PFSK-1 (cell line): Measurements from ENCODE around the gene LMO2.

Source experiments
- FOXP2 ChIP-seq: optimal IDR thresholded peaks from 2 replicates; pipeline ENCODE3; 2011; ENCODE audit warnings: borderline replicate concordance, control low read depth, inconsistent platforms; ENCODE audit not compliant: insufficient read depth; ENCODE audit errors: extremely low read length, extremely low read depth
- POLR2AphosphoS5 ChIP-seq: IDR thresholded peaks from 2 replicates; pipeline ENCODE4 v1.6.1; 2012; ENCODE audit warnings: low read depth, mild to moderate bottlenecking, control low read depth, low read length, moderate library complexity
- REST ChIP-seq, 2 experiments: IDR thresholded peaks; 2 replicates each; pipeline versions ENCODE4 v1.6.1 to v1.8.0; 2011 to 2012; ENCODE audit warnings: low read depth in 2 of 2, low read length in 2 of 2, control low read depth in 1 of 2, inconsistent platforms in 1 of 2, mild to moderate bottlenecking in 1 of 2, moderate library complexity in 1 of 2; ENCODE audit not compliant: insufficient read depth in 1 of 2
- SIN3A ChIP-seq: IDR thresholded peaks from 2 replicates; pipeline ENCODE4 v1.6.1; 2012; ENCODE audit warnings: mild to moderate bottlenecking, low read length, moderate library complexity, borderline replicate concordance; ENCODE audit not compliant: insufficient read depth
- TAF1 ChIP-seq: IDR thresholded peaks from 2 replicates; pipeline ENCODE4 v1.6.1; 2012; ENCODE audit warnings: low read length, control low read depth, borderline replicate concordance; ENCODE audit not compliant: insufficient read depth

Gene LMO2

GRCh38 chr11:33884601-33885000 is 7.3 kb downstream of the LMO2 start:
- TF ChIP-seq POLR2AphosphoS5, result no peak
- TF ChIP-seq SIN3A, result no peak
- TF ChIP-seq TAF1, result no peak
- no peak for TF ChIP-seq FOXP2
- no peak for TF ChIP-seq REST (IDR thresholded peaks at IDR 0.05; ENCODE audit: insufficient read depth in 1 of 2, low read depth in 2 of 2, low read length in 2 of 2)

GRCh38 chr11:33884035-33884434 is 7.8 kb downstream of the LMO2 start:
- TF ChIP-seq SIN3A (no peak), POLR2AphosphoS5 (no peak), TAF1 (no peak), FOXP2 (no peak), REST (IDR thresholded peaks at IDR 0.05; ENCODE audit: insufficient read depth in 1 of 2, low read depth in 2 of 2, low read length in 2 of 2) (no peak)

- TF ChIP-seq REST (IDR thresholded peaks at IDR 0.05; ENCODE audit: insufficient read depth in 1 of 2, low read depth in 2 of 2, low read length in 2 of 2) (no peak), FOXP2 (no peak), SIN3A (no peak), POLR2AphosphoS5 (no peak), TAF1 (no peak)
Observed at GRCh38 chr11:33881651-33882503, 10.0 kb downstream of the LMO2 start.

- TF ChIP-seq REST (IDR thresholded peaks at IDR 0.05; ENCODE audit: insufficient read depth in 1 of 2, low read depth in 2 of 2, low read length in 2 of 2), result no peak
- TF ChIP-seq POLR2AphosphoS5, result no peak
- TF ChIP-seq SIN3A, result no peak
- no peak for TF ChIP-seq TAF1
- TF ChIP-seq FOXP2, result no peak
Observed at GRCh38 chr11:33880979-33881378, 10.9 kb downstream of the LMO2 start.
